HEK293 (cell line): ENCODE measurements around the gene PAK4.

ENCODE experiments used
- YY1 ChIP-seq: fragments of 450-650 bp; formaldehyde crosslinking; IDR thresholded peaks from 2 replicates; pipeline ENCODE4 v1.5.1; 2018; ENCODE audit warnings: missing biosample characterization, missing genetic modification characterization
- ZNF670 ChIP-seq: fragments of 450-650 bp; formaldehyde crosslinking; IDR thresholded peaks from 2 replicates; pipeline ENCODE4 v1.5.1; 2016; ENCODE audit warnings: missing biosample characterization, missing genetic modification characterization, low read depth

DNA sequence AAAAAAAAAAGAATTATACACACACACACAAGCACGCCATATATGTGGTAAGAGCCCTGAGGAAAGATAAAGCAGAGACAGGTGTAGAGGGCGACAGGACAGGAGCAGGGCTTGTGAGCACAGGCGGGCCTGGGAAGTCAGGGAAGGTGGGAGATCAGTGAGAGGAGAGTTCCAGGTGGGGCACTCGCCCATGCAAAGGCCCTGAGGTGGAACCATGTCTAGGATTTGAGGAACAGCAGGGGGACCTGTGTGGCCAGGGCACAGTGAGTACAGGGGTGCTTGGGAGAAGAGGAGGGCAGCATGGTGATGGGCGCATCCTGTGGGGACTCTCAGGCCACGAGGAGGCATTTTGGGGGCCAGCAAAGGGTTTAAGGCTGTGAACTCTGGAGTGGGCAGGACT, 38.7 kb downstream of the PAK4 start:
- TF ChIP-seq YY1 (tag by site-specific recombination) = no peak
- no peak for TF ChIP-seq ZNF670 (tag by site-specific recombination)
